DND-41 (cell line): ENCODE results near the gene GALNT6.

Experiments
- CTCF ChIP-seq: IDR thresholded peaks from 2 replicates; pipeline ENCODE4 v1.5.1; 2012; ENCODE audit warnings: borderline replicate concordance, low read length, moderate library complexity, mild to moderate bottlenecking; ENCODE audit not compliant: poor library complexity, severe bottlenecking; ENCODE audit errors: extremely low read depth
- EZH2 ChIP-seq: IDR thresholded peaks from 3 replicates; pipeline ENCODE4 v1.6.1; 2012; ENCODE audit warnings: borderline replicate concordance, low read depth, mild to moderate bottlenecking, moderate library complexity, low read length, inconsistent platforms; ENCODE audit not compliant: severe bottlenecking

GRCh38 chr12:51358496-51358895 is 32.7 kb downstream of the GALNT6 start:
- TF ChIP-seq CTCF (no peak), EZH2 (no peak)
